A673 (cell line): ENCODE results near the gene TNFSF9. TPM values are rescaled to one million over a fixed set of nuclear protein-coding genes. Genes with fewer than 3 reads are reported as not detected.

Source experiments
- BruUV-seq: library from RNA; stranded (reverse); fragments of 400-500 nt; replicated peaks from 2 replicates; lab custom pipeline; 2021; lab: Mats Ljungman, UMichigan
- CTCF ChIA-PET: fragments of 300-600 bp; sonication (Branson Sonifier 250); formaldehyde crosslinking; loops from one replicate; lab custom pipeline; 2022; ENCODE audit warnings: antibody characterized with exemption; lab: Charles Lee
- POLR2A ChIA-PET: fragments of 300-600 bp; sonication (Branson Sonifier 250); formaldehyde crosslinking; loops from one replicate; lab custom pipeline; 2022; ENCODE audit warnings: antibody characterized with exemption; ENCODE audit not compliant: low non-redundant PET; lab: Charles Lee
- DNase-seq: peaks from one replicate; pipeline ENCODE4 v3.0.0-alpha.2; 2015; ENCODE audit warnings: low spot score
- H3K27ac ChIP-seq: fragments of 200-600 bp; sonication (generic); 2 replicates; pipeline ENCODE4 v1.5.1; 2016; ENCODE audit warnings: mixed run types, low read depth, mild to moderate bottlenecking, mixed read lengths, antibody characterized with exemption, low read length; ENCODE audit not compliant: poor library complexity, severe bottlenecking
- H3K27me3 ChIP-seq: fragments of 200-600 bp; sonication (generic); replicated peaks from 2 replicates; pipeline ENCODE4 v1.6.1; 2017; ENCODE audit warnings: mixed run types, low read depth, mild to moderate bottlenecking, mixed read lengths, antibody characterized with exemption, low read length; ENCODE audit not compliant: insufficient read depth, poor library complexity
- H3K36me3 ChIP-seq: fragments of 200-600 bp; sonication (generic); 2 replicates; pipeline ENCODE4 v1.6.1; 2016; ENCODE audit warnings: mixed run types, mild to moderate bottlenecking, mixed read lengths, antibody characterized with exemption, low read length; ENCODE audit not compliant: insufficient read depth, poor library complexity, severe bottlenecking
- H3K4me1 ChIP-seq: fragments of 200-600 bp; sonication (generic); 2 replicates; pipeline ENCODE4 v1.6.1; 2017; ENCODE audit warnings: mixed run types, mild to moderate bottlenecking, mixed read lengths, antibody characterized with exemption, low read length; ENCODE audit not compliant: insufficient read depth, poor library complexity, severe bottlenecking
- H3K4me3 ChIP-seq: fragments of 200-600 bp; sonication (generic); 2 replicates; pipeline ENCODE4 v1.5.1; 2016; ENCODE audit warnings: low read depth, mixed run types, mild to moderate bottlenecking, mixed read lengths, low read length; ENCODE audit not compliant: poor library complexity, severe bottlenecking
- H3K9me3 ChIP-seq: fragments of 200-600 bp; sonication (generic); 2 replicates; pipeline ENCODE4 v1.6.1; 2016; ENCODE audit warnings: mixed run types, low read depth, mild to moderate bottlenecking, mixed read lengths, antibody characterized with exemption, low read length; ENCODE audit not compliant: poor library complexity, severe bottlenecking
- CTCF ChIP-seq: fragments of 300-800, 200-600 bp; sonication (generic); conservative IDR thresholded peaks from 2 replicates; pipeline ENCODE4 v1.5.1; 2017; ENCODE audit warnings: low read depth, mild to moderate bottlenecking, antibody characterized with exemption, low read length, moderate library complexity, mixed read lengths
- EZH2 ChIP-seq: fragments of 200-600 bp; sonication (generic); IDR thresholded peaks from 2 replicates; pipeline ENCODE4 v1.6.1; 2017; ENCODE audit warnings: borderline replicate concordance, low read depth, mild to moderate bottlenecking, mixed read lengths, antibody characterized with exemption, low read length; ENCODE audit not compliant: poor library complexity, severe bottlenecking
- intact Hi-C: fragments of 100-400 bp; cut with micrococcal nuclease; formaldehyde crosslinking; loops from one replicate; pipeline ENCODE4 v1.10.0; 2022; ENCODE audit not compliant: unreplicated experiment
- total RNA-seq: library from RNA; stranded (reverse); gene quantifications from 2 replicates; pipeline ENCODE4 v1.2.3, GENCODE V29; 2021

The TNFSF9 gene
- total RNA-seq, 1 experiment from 2014 or later: 11.1 TPM

GRCh38 chr19:6510618-6511017 lies 20.2 kb upstream of the TNFSF9 start:
- no peak overlapping the region for H3K4me3 ChIP-seq
- no peaks in the 10 kb centered on the region for H3K27me3 ChIP-seq
- no peaks in the 10 kb centered on the region for H3K36me3 ChIP-seq
- CTCF ChIA-PET: no interaction called here
- TF ChIP-seq CTCF (no peak), EZH2 (no peak)
- intact Hi-C loops: no loop called here
- BruUV-seq: no TSS peak
- no peak for DNase-seq
- POLR2A ChIA-PET: no interaction called here
- H3K27ac ChIP-seq: no peak overlapping the region
- no peaks in the 10 kb centered on the region for H3K4me1 ChIP-seq
- no peaks in the 10 kb centered on the region for H3K9me3 ChIP-seq

- TF ChIP-seq CTCF (no peak), EZH2 (no peak)
- no peaks in the 10 kb centered on the region for H3K9me3 ChIP-seq
- H3K4me1 ChIP-seq: peaks cover 4% of the 10 kb centered on the region
- intact Hi-C loops: no loop called here
- no peak overlapping the region for H3K4me3 ChIP-seq
- H3K27ac ChIP-seq: no peak overlapping the region
- no peak for DNase-seq
- no peaks in the 10 kb centered on the region for H3K36me3 ChIP-seq
- POLR2A ChIA-PET: no interaction called here
- H3K27me3 ChIP-seq: no peaks in the 10 kb centered on the region
- no TSS peak for BruUV-seq
- CTCF ChIA-PET: no interaction called here
Observed at GRCh38 chr19:6514089-6514488, 16.7 kb upstream of the TNFSF9 start.

GRCh38 chr19:6514926-6515544 lies 15.8 kb upstream of the TNFSF9 start:
- POLR2A ChIA-PET: no interaction called here
- CTCF ChIA-PET: no interaction called here
- no peaks in the 10 kb centered on the region for H3K36me3 ChIP-seq
- no peak overlapping the region for H3K27ac ChIP-seq
- H3K4me3 ChIP-seq: no peak overlapping the region
- intact Hi-C loops: loop anchor here (5.0 kb wide), 2 partner anchors 222 to 237 kb away; partner anchors contain the start of genes GPR108 and TRIP10
- DNase-seq: no peak
- no TSS peak for BruUV-seq
- no peaks in the 10 kb centered on the region for H3K9me3 ChIP-seq
- peaks cover 4% of the 10 kb centered on the region for H3K4me1 ChIP-seq
- no peaks in the 10 kb centered on the region for H3K27me3 ChIP-seq
- TF ChIP-seq EZH2 (no peak), CTCF (no peak)
